ENCODE results near the gene BTRC. TPM values are rescaled to one million over a fixed set of nuclear protein-coding genes. Genes with fewer than 3 reads are reported as not detected.
A peak's percentile ranks its signal among the peaks of the same experiment; 100 is the strongest.
"Not testable (repeated sequence)": the region's sequence is repeated elsewhere in the genome, so short reads cannot be mapped to it uniquely, and the experiment has no call there.

BTRC gene
- total RNA-seq, 3 donors from 2014 or later (not counting 1 experiment from before 2014, with no cell fraction given): 13.5 to 22.8 (median 15.2) TPM

DNA sequence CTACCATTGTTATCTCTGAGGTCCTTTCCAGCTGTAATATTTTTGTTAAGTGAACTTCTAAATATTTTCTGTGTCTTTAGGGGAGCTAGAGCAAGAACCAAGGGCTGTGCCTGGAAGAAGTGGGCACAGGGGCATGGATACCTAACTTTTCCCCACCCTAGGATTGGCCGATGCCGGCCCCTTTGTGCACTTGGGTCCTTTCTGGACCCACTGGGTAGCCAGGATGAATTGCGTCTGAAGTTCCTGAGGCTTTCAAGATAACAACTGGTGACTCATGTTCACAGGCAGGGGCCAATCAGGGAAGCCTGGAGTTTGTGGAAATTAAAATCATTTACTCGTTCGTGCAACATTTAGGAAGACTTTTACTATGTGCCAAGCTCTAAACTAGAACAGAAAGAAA, 234.9 kb downstream of the BTRC start:
- Histone ChIP-seq H3K27ac (ENCODE audit: low read length) (no peak overlapping the region), H3K4me3 (ENCODE audit: low read length) (no peak overlapping the region), H3K27me3 (ENCODE audit: control insufficient read depth, insufficient read depth, low read length) (no peaks in the 10 kb centered on the region), H3K9me3 (ENCODE audit: control insufficient read depth, insufficient read depth, low read length) (no peaks in the 10 kb centered on the region), H3K4me1 (ENCODE audit: control insufficient read depth, insufficient read depth, low read length) (peaks cover 19% of the 10 kb centered on the region), H3K36me3 (ENCODE audit: control insufficient read depth, insufficient read depth, low read length) (peaks cover 4% of the 10 kb centered on the region)
- intact Hi-C loops (cut with micrococcal nuclease): loop anchor here (5.0 kb wide), 1 partner anchor 237 kb away; the partner anchor contains the start of gene BTRC
- H3K9me3 Mint-ChIP-seq: no peaks in the 10 kb centered on the region
- H3K27ac Mint-ChIP-seq: peak overlapping the region; percentile 75 to 93
- H3K4me3 Mint-ChIP-seq: peak overlapping the region; percentile 92
- DNase-seq: no peak
- TF ChIP-seq, protein P1, sequence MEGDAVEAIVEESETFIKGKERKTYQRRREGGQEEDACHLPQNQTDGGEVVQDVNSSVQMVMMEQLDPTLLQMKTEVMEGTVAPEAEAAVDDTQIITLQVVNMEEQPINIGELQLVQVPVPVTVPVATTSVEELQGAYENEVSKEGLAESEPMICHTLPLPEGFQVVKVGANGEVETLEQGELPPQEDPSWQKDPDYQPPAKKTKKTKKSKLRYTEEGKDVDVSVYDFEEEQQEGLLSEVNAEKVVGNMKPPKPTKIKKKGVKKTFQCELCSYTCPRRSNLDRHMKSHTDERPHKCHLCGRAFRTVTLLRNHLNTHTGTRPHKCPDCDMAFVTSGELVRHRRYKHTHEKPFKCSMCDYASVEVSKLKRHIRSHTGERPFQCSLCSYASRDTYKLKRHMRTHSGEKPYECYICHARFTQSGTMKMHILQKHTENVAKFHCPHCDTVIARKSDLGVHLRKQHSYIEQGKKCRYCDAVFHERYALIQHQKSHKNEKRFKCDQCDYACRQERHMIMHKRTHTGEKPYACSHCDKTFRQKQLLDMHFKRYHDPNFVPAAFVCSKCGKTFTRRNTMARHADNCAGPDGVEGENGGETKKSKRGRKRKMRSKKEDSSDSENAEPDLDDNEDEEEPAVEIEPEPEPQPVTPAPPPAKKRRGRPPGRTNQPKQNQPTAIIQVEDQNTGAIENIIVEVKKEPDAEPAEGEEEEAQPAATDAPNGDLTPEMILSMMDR (IDR thresholded peaks at IDR 0.05): no peak
- WGBS (ENCODE audit: insufficient coverage): 95% methylated on average over 5 of the region's 5 CpGs
- H3K36me3 Mint-ChIP-seq: no peaks in the 10 kb centered on the region
- no peak for ATAC-seq
- H3K27me3 Mint-ChIP-seq (ENCODE audit: low read depth in 2 of 2): no peaks in the 10 kb centered on the region
- H3K4me1 Mint-ChIP-seq: peaks cover 13 to 31% of the 10 kb centered on the region in 2 donors

GRCh38 chr10:101593331-101593730, 239.4 kb downstream of the BTRC start:
- H3K4me3 Mint-ChIP-seq; H3K27me3 Mint-ChIP-seq (ENCODE audit: low read depth in 2 of 2); H3K4me1 Mint-ChIP-seq; H3K4me3 ChIP-seq (ENCODE audit: low read length); H3K9me3 Mint-ChIP-seq; H3K27ac Mint-ChIP-seq; H3K27ac ChIP-seq (ENCODE audit: low read length); H3K27me3 ChIP-seq (ENCODE audit: control insufficient read depth, insufficient read depth, low read length); H3K9me3 ChIP-seq (ENCODE audit: control insufficient read depth, insufficient read depth, low read length); ATAC-seq; H3K36me3 ChIP-seq (ENCODE audit: control insufficient read depth, insufficient read depth, low read length); H3K36me3 Mint-ChIP-seq; H3K4me1 ChIP-seq (ENCODE audit: control insufficient read depth, insufficient read depth, low read length); DNase-seq; intact Hi-C loops (cut with micrococcal nuclease): not testable (repeated sequence)
- WGBS (ENCODE audit: insufficient coverage): 88% methylated on average over 2 of the region's 2 CpGs

DNA sequence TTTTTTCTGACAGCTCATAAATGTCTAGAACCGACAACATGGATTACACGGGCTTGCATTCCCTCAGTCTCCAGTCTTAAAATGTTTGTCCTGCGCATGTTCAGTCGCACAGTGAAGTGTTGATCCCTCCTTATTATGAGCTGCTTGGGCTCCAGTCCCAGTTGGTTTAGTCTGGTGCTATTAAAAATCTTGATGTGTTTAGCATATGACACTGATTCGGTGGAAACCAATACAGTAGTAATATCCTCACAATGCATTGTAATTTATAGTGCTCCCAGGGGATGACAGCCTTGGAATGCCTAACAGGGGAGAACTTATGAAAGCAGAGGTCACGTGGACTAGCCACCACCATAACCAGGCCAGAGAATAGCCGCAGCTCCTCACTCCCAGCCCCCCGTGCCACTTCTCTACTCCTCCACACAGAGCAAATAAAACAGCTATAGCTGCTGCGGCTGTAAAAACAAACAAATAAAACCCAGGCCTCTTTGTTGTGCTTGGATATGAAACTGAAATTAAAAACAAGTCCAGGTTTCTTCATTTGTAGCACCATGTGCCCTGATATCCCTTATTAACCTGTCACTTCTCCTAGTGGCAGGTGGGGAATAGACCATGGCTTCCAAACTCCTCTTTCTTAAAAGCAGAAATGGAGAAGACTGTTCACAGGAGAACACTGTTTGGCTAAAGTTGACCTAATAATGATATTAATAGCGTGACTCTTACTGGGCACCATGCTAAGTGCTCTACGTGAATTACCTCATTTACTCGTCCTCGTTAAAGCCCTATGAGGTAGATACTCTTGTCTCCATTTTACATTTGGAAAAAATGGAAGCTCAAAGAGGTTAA, 241.8 kb downstream of the BTRC start:
- Histone ChIP-seq H3K4me3 (ENCODE audit: low read length) (no peak overlapping the region), H3K4me1 (ENCODE audit: control insufficient read depth, insufficient read depth, low read length) (no peaks in the 10 kb centered on the region), H3K9me3 (ENCODE audit: control insufficient read depth, insufficient read depth, low read length) (no peaks in the 10 kb centered on the region), H3K36me3 (ENCODE audit: control insufficient read depth, insufficient read depth, low read length) (no peaks in the 10 kb centered on the region), H3K27me3 (ENCODE audit: control insufficient read depth, insufficient read depth, low read length) (no peaks in the 10 kb centered on the region), H3K27ac (ENCODE audit: low read length) (no peak overlapping the region)
- intact Hi-C loops (cut with micrococcal nuclease): no loop called here
- H3K4me1 Mint-ChIP-seq: no peaks in the 10 kb centered on the region
- DNase-seq (no peak), ATAC-seq (no peak)
- H3K27me3 Mint-ChIP-seq (ENCODE audit: low read depth in 2 of 2): no peaks in the 10 kb centered on the region
- H3K36me3 Mint-ChIP-seq: no peaks in the 10 kb centered on the region
- H3K27ac Mint-ChIP-seq: no peak overlapping the region
- H3K4me3 Mint-ChIP-seq: no peak overlapping the region
- TF ChIP-seq, protein P1 (IDR thresholded peaks at IDR 0.05): no peak
- H3K9me3 Mint-ChIP-seq: no peaks in the 10 kb centered on the region
- 97% methylated on average over 13 of the region's 13 CpGs for WGBS (ENCODE audit: insufficient coverage)

DNA sequence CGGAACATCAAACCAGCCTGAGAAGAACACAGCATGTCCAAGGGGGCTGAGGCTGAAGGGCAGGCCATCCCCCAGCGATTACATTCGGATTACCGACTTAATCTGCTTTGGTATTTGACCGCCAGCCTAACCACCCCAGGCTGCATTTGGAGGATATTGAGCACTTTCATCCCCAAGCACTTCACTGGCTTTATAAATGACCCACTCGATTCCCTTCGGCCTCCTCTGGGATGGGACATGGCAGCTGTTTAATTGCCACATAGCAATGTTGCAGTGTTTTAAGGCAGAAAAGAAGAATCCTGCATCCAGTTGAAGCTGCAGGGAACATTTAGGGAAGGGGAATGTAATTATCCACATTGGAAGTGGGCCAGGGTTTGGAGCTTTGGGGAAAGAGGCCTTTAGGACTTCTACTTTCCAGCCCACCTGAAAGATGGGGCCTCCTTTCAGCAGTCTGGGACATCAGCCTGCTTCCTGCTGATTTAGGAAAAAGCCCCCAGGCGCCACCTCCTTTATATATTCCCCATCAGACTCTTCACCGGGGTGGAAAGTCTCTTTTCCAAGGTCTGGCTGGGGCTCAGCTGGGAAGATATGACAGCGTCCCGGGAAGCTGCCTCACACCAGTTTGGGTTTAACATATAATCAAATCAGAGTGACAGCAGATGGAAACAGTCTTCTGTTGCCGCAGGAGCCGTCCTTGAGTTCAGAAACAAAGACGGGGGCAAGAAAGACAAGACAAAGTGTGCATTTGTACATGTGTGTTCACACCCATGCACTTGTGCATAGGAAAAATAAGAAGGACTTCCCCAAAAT, 243.3 kb downstream of the BTRC start:
- TF ChIP-seq, protein P1 (IDR thresholded peaks at IDR 0.05): no peak
- H3K4me1 Mint-ChIP-seq: no peaks in the 10 kb centered on the region
- DNase-seq (no peak), ATAC-seq (no peak)
- intact Hi-C loops (cut with micrococcal nuclease): no loop called here
- Histone ChIP-seq H3K4me1 (ENCODE audit: control insufficient read depth, insufficient read depth, low read length) (no peaks in the 10 kb centered on the region), H3K4me3 (ENCODE audit: low read length) (no peak overlapping the region), H3K27ac (ENCODE audit: low read length) (no peak overlapping the region), H3K36me3 (ENCODE audit: control insufficient read depth, insufficient read depth, low read length) (no peaks in the 10 kb centered on the region), H3K9me3 (ENCODE audit: control insufficient read depth, insufficient read depth, low read length) (no peaks in the 10 kb centered on the region), H3K27me3 (ENCODE audit: control insufficient read depth, insufficient read depth, low read length) (no peaks in the 10 kb centered on the region)
- no peak overlapping the region for H3K4me3 Mint-ChIP-seq
- no peak overlapping the region for H3K27ac Mint-ChIP-seq
- H3K36me3 Mint-ChIP-seq: no peaks in the 10 kb centered on the region
- 92% methylated on average over 14 of the region's 14 CpGs for WGBS (ENCODE audit: insufficient coverage)
- no peaks in the 10 kb centered on the region for H3K27me3 Mint-ChIP-seq (ENCODE audit: low read depth in 2 of 2)
- H3K9me3 Mint-ChIP-seq: no peaks in the 10 kb centered on the region

Measured in natural killer cell (primary cell).